ENCODE measurements around the gene NCLN.

DNA sequence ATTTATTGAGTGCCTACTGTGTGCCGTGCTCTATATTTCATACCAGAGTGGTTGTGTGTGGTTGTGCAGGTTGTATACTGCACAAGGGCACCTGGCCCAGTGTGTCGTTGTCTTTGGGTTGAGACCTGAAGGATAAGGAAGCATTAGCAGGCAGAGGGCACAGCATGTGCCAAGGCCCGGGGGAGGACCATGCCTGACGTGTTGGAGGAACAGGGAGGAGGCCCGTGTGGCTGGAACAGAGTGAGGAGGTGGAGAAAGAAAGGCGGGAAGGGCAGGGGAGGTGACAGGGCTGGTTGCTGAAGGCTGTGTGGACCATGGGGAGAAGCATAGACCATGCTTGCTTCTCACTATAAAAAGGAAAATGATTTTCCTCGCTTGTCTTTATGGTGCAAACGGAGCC, 65.5 kb downstream of the NCLN start:
- TF ChIP-seq, protein P1, sequence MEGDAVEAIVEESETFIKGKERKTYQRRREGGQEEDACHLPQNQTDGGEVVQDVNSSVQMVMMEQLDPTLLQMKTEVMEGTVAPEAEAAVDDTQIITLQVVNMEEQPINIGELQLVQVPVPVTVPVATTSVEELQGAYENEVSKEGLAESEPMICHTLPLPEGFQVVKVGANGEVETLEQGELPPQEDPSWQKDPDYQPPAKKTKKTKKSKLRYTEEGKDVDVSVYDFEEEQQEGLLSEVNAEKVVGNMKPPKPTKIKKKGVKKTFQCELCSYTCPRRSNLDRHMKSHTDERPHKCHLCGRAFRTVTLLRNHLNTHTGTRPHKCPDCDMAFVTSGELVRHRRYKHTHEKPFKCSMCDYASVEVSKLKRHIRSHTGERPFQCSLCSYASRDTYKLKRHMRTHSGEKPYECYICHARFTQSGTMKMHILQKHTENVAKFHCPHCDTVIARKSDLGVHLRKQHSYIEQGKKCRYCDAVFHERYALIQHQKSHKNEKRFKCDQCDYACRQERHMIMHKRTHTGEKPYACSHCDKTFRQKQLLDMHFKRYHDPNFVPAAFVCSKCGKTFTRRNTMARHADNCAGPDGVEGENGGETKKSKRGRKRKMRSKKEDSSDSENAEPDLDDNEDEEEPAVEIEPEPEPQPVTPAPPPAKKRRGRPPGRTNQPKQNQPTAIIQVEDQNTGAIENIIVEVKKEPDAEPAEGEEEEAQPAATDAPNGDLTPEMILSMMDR (conservative IDR thresholded peaks at IDR 0.05; ENCODE audit: low read depth, low read length): no peak
- TF ChIP-seq EZH2 (IDR thresholded peaks at IDR 0.05; ENCODE audit: low read length, unreplicated experiment): no peak

Measured in PC-3 (cell line).